GM10847 (cell line): Measurements from ENCODE around the gene APOO.

Experiments used
- POLR2A ChIP-seq: IDR thresholded peaks from 2 replicates; pipeline ENCODE4 v1.6.1; 2011; ENCODE audit not compliant: insufficient read length; ENCODE audit errors: extremely low read depth

APOO gene

DNA sequence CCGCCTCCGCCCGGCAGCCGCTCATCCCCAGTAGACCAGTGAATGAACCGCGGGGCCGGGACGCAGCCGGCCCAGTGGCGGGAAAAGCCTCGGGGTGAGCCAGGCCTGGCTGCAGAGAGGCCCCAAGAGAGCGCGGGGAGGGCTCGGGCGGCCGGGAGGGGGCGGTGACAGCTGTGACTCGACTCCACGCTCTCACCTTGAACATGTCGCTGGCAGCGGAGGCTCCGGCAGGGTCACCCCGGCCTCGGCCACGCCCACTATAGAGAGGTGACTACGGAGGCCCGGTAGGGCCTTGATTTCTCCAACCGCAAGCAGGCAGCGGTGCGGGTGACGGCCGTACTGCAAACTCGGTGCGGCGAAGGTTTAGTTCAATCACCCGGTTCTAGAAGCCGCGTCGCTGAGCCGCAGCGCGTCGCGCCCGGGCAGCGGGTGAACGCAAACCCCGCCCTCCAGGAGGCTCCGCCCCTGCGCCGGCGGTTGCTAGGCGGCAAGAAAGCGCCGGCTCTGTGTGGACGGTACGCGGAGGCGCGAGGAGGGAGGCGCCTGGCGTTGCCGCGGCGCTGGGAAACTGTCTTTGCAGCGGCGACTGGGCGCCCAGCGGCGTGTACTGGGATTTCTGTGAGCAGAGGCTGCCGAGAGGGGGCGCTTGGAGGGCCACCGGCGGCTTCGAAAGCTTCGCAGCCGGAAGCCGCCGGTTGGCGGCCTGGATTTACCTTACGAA is at the start of gene APOO, which contains the start of gene CXorf58:
APOO (minus strand) TSS at position 441 of the 721 bp plus-strand sequence; CDS start at position 205, 236 bp downstream.
CXorf58 (plus strand) TSS at position 509 of the 721 bp plus-strand sequence. CDS start 2,297 bp downstream, outside the sequence.
- TF ChIP-seq POLR2A = peak; percentile 58

DNA sequence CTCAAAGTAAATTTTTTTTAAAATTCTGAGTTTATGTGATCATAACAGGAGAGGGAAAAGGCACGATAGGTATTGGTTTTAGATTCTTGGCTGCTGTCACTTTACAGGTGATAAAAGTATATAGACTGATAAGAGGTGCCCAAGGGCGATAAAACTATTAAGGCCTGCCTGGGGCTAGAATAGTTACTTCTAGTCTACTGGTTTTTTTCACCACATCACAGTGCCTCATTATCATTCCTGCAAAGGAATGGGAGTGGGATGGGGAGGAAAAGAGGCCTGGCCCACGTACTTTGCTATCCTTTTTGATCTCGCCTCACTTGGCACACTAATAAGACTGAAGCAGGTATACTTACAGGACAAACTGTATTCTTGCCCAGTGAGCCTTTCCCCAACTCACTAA is 46.7 kb upstream of the APOO start:
- TF ChIP-seq POLR2A = no peak

DNA sequence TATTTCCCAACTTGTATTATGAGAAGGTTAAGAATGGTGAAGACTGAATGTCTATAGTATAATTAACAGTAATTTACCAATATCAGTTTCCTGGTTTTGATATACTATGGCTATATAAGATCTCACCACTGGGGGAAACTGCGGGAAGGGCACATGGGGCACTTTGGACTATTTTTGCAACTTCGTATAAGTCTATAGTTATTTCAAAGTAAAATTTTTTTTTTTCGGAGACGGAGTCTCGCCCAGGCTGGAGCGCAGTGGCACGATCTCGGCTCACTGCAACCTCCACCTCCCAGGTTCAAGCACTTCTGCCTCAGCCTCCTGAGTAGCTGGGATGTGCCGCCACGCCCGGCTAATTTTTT is 46.2 kb upstream of the APOO start:
- TF ChIP-seq POLR2A = no peak

DNA sequence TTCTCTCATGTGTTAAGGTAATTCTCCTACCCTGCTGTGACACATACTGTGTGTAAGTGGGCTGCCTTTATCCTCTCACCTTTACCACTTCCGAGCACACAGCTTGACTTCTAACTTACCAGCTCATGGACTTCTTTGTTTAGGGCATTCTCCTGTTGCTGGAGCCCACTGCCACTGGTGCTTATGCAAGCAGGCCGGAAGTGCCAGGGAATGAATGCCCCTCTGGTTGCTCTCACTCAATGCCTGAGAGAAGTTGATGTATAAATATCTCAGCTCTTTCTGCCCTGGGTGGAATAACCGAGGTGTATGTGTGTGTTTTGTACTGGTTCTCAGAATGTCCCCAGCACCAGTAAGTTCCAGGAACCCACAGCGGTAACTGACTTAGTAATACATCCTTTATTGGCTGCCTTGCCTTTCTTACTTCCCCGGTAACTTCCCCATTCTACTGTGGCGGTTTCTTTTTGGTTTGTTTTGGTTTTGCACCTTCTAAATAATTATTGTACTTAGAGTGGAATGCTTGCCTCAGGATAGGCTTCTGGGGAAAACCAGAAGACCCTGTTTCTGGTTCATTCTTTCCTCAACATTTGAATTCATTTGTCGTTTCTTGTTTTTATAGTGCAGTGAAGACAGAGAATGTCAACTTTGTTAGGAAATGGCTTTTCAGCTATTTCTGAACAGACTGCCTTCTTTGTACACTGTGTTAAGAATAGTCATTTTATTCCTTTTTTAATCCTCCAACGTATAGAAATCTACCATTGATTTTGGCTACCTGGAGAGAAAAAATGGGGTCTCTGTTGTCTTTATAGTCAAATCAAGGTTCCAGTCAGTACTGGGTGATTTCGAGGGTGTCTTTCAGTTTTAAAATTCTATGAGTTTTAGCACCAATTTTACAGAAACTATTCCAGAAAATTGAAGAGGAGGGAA is 45.5 kb upstream of the APOO start:
- TF ChIP-seq POLR2A = no peak

DNA sequence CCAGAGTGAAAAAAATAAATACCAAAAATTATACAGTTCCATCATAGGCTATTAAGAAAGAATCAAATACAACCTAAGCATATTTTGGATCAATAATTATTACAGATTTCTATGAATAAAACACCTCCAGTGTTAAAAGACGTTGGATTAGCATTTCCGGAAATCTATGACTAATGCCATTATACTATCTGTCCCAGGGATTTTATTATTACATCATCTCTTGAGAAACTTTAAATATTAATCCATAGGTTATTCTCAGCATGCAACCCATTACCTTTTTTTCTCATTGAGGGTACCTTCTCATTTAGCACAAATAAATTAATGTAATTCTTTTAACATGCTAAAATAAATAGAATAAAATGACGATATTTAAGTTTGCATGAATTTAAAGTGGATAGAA is 44.7 kb upstream of the APOO start:
- no peak for TF ChIP-seq POLR2A

DNA sequence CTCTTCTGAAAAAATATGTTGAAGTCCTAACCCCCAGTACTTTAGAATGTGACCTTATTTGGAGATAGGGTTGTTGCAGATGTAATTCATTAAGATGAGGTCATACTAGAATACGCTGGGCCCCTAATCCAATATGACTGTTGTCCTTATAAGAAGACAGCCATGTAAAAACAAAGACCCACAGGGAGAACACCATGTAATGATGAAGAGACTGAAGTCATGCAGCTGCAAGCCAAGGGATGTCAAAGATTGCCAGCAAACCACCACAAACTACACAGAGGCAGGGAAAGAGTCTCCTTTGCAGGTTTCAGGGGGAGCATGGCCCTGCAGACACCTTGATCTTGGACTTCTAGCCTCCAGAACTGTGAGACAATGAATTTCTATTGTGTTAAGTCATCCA is 37.5 kb upstream of the APOO start:
- no peak for TF ChIP-seq POLR2A

DNA sequence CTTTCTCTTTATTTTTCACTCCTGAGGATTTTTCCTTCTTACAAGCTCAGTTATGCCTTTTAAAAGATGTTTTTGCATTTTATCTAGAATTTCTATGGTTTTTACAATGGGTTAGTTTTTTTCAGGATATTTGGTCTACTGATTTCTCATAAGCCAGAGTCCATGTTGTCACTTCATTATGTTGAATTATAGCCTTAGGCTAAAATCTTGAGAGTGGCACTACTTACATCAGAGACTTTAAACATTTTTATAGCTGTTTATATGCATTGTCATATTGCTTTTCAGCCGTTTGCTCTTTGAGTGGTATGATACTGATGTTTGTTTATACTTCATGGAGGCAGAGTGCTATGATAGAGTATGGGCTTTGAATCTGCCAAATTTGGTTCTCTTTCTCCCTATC is 36.5 kb upstream of the APOO start:
- no peak for TF ChIP-seq POLR2A

DNA sequence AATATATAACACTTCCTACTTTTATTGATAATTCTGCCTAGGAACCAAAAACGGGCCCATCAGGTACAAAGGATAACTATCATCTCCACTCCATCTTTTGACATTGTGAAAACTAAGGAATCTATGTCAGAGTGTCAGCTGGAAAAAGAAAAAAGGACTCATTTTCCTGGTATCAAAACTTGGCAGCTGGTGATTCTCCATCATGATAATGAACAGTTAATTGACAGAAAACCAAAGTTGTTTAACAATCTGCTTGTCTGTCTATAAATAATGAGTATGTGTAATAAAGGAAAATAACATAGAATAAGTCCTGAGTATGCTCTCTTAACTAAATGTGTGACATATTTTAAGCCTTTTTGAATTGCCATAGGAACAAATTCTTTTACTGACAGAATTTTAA is 31.5 kb upstream of the APOO start:
- TF ChIP-seq POLR2A = no peak

DNA sequence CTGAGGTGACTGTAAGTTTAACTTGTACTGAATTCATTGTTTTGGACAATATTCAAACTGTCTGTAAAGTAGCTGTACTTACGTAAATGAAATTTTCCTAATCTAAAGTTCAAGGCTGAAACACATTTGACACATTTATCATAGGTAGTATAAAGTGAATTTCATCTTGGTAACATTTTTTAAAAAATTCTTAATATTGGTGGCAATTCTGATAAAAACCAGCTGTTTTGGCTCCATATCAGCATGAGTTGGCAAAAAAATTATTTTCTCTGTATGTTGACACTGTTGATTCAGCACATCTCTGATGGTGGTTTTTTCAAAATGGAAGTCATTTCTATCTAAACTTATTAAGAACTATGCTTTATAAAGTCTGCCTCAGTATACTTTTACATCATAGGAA is 31.0 kb upstream of the APOO start:
- TF ChIP-seq POLR2A = no peak

DNA sequence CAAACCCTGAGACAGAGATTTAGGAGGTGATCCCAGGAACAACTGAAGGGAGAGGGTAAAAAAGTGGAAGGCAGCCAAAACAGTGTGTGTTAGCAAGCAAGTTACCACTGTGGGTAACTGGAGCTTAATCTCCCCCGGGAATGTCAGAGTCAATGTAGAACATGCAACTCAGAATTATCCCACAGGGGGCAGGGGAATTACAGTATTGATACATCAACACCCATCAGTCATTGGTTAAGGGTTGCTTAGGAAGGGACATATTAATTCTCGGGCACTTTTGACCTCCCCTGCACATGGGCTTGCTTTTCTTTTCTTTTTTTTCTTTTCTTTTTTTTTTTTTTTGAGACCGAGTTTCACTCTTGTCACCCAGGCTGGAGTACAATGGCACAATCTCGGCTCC is 29.4 kb upstream of the APOO start:
- no peak for TF ChIP-seq POLR2A

DNA sequence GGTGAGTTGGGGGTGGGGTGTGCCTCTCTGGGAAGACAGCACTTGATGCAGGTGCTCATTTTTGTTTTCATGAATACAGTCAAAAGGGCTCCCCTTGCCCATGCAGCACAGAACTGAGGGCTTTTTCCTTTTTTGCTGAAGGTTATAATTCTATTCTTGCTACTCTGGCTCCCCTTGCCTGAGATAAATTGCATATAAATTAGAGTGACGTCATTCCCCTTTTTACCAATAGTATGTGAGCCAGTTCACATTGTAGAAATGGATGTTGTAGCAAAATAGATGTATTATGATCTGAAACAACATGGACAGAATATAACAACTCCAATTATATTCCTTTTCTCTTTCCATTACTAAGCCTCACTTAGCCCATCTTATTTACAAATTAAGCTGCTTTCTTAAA is 28.4 kb upstream of the APOO start:
- no peak for TF ChIP-seq POLR2A

DNA sequence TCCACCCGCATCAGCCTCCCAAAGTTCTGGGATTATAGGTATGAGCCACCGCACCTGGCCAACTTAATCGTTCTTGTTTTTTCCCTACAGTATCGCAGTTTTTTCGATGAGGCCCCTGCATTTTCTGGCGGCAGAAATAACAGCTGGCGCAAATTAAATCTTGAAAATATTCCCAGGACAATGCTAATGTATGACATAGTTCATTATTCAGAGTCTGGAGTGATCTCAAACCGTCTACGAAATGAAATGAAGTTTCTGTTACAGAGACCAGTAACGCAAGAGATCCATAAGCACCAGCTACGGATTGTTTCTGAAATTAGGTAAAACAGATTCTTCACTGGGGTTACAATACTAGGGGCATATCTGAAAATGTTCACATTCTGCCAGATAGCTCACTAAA is 27.4 kb upstream of the APOO start:
- no peak for TF ChIP-seq POLR2A

DNA sequence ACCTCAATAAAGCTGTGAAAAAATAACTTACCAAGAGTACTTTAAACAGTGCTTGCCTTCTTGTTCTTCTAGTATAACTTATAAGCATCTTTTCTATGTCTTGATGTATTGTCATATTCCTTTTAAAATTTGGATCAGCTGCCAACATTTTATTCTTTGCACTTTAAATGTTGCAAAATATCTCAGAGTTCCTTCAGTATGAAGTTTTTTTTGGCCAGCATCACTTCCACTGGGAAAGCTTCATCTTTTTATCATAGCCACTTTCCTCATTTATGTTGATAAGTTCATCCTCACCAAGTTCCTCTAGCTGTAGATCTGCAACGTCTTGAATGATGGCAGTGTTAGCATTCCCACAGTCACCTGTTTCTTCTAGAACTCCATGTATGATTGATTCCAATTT is 24.3 kb upstream of the APOO start:
- TF ChIP-seq POLR2A = no peak

DNA sequence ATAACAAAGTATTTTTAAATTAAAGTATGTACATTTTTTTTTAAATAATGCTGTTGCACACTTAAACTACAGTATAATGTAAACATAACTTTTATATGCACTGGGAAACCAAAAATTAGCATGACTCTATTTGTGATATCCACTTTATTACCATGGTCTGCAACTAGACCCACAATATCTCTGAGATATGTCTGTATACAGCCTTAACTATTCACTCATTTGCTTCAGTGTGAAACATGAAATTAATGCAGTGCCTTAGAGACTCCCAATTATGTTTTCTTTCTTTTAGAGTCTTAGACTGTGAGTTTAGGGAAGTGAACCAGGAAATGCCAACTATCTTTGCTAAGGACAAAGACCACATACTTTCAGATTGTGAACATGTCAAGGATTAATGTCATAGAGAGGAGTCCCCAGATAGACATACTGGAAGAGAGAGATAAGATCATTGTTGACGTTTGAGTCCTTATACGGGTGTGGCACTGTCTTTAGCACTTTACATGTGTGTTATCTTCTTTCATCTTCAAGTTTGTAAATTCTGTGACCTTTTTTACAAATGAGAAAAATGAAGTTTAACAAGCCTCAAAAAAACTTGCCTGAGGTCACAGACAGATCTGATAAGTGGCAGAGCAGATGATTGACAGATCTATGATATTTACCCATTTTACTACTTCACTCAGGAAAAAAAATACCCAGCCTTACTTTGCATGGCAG is 23.3 kb upstream of the APOO start:
- no peak for TF ChIP-seq POLR2A

DNA sequence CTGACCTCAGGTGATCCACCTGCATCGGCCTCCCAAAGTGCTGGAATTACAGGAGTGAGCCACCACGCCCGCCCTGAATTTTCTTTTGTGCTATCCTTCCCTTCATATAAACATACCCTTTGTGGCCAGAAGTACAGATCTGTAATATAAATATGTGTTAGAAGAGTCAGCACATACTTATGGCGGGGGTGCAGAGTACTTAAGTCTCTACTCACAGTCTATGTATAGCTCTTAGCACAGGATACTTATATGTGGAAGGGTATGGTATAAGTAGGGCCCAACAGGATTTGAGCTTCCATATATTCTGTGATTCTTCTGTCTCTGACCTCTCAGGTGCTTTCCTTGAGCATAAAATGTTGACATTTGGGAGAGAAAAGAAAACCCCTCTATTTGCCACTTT is 18.3 kb upstream of the APOO start:
- TF ChIP-seq POLR2A = no peak

DNA sequence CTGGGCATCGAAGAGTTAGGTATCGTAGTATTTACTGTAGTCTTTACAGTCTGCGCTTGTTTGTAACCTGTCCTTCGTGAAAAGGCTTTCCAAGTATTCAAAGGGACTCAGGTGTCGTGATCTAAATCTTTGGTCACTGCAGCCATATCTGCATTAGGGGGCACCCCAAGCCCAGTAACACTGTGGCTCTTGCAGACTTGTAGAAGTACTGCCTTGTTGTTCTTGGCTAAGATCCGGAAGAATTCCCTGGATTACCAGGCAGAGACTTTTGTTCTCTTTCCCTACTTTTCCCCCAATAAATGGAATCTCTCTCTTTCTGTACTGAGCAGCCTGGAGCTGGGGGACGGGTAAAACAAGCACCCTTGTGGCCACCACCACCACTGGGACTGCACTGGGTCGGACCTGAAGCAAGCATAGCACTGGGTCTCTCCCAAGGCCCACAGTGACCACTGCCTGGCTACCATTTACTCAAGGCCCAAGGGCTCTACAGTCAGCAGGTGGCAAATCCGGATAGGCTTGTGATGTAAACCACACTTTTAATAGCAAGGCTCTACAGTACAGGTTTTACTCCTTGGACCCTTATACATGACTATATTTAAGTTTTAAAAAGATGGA is 12.1 kb upstream of the APOO start:
- TF ChIP-seq POLR2A = no peak

DNA sequence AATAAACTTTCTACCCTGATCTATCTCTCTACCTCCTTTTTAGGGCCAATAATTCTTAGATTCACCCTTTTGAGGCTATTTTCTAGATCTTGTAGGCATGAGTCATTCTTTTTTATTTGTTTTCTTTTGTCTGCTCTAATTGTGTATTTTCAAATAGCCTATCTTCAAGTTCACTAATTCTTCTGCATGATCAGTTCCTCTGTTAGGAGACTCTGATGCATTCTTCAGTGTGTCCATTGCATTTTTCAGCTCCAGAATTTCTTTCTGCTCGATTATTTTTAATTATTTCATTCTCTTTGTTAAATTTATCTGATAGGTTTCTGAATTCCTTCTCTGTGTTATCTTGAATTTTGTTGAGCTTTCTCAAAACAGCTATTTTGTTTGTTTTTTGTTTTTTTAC is 11.4 kb upstream of the APOO start:
- no peak for TF ChIP-seq POLR2A
